Nephron progenitor cell (in vitro differentiated cells): ENCODE measurements around the gene CKAP2.

Experiments
- DNase-seq: peaks from one replicate; pipeline ENCODE4 v3.0.0; 2021
- H3K27ac Mint-ChIP-seq: 2 replicates; pipeline ENCODE4 v1.8.0; 2021; ENCODE audit warnings: mild to moderate bottlenecking, moderate library complexity, mixed read lengths
- H3K27me3 Mint-ChIP-seq: 2 replicates; pipeline ENCODE4 v1.8.0; 2021; ENCODE audit warnings: mild to moderate bottlenecking, low read depth, mixed read lengths; ENCODE audit not compliant: poor library complexity
- H3K36me3 Mint-ChIP-seq: 2 replicates; pipeline ENCODE4 v1.8.0; 2021; ENCODE audit warnings: low read depth, mixed read lengths
- H3K4me1 Mint-ChIP-seq: 2 replicates; pipeline ENCODE4 v1.8.0; 2021; ENCODE audit warnings: mixed read lengths
- H3K4me3 Mint-ChIP-seq: 2 replicates; pipeline ENCODE4 v1.8.0; 2021; ENCODE audit warnings: mild to moderate bottlenecking, moderate library complexity, mixed read lengths
- H3K9me3 Mint-ChIP-seq: 2 replicates; pipeline ENCODE4 v1.8.0; 2021; ENCODE audit warnings: mild to moderate bottlenecking, moderate library complexity, mixed read lengths
- TF ChIP-seq, protein P1 (sequence below): fragments of 200-600 bp; sonication (generic); IDR thresholded peaks from 2 replicates; pipeline ENCODE4 v1.5.0; 2021; ENCODE audit warnings: antibody characterized with exemption

Gene CKAP2

GRCh38 chr13:52450012-52450792 lies 5.1 kb upstream of the CKAP2 start, which contains the start of gene VPS36:
Gene VPS36 (minus strand): TSS chr13:52450634. CDS start chr13:52450594, 40 bp downstream.
- H3K4me1 Mint-ChIP-seq, result peaks cover 45% of the 10 kb centered on the region
- peak within 1 kb of the TSS; percentile 94 for H3K4me3 Mint-ChIP-seq
- H3K36me3 Mint-ChIP-seq, result peaks cover 11% of the 10 kb centered on the region
- H3K27ac Mint-ChIP-seq, result peak within 1 kb of the TSS; percentile 80
- no peaks in the 10 kb centered on the region for H3K9me3 Mint-ChIP-seq
- peak; percentile 98 for DNase-seq
- peaks cover 5% of the 10 kb centered on the region for H3K27me3 Mint-ChIP-seq
- TF ChIP-seq, protein P1, sequence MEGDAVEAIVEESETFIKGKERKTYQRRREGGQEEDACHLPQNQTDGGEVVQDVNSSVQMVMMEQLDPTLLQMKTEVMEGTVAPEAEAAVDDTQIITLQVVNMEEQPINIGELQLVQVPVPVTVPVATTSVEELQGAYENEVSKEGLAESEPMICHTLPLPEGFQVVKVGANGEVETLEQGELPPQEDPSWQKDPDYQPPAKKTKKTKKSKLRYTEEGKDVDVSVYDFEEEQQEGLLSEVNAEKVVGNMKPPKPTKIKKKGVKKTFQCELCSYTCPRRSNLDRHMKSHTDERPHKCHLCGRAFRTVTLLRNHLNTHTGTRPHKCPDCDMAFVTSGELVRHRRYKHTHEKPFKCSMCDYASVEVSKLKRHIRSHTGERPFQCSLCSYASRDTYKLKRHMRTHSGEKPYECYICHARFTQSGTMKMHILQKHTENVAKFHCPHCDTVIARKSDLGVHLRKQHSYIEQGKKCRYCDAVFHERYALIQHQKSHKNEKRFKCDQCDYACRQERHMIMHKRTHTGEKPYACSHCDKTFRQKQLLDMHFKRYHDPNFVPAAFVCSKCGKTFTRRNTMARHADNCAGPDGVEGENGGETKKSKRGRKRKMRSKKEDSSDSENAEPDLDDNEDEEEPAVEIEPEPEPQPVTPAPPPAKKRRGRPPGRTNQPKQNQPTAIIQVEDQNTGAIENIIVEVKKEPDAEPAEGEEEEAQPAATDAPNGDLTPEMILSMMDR, result peak; percentile 100

GRCh38 chr13:52450793-52451116 lies 4.5 kb upstream of the CKAP2 start:
- Mint-ChIP-seq H3K27ac (no peak overlapping the region), H3K4me1 (peaks cover 45% of the 10 kb centered on the region), H3K9me3 (no peaks in the 10 kb centered on the region), H3K27me3 (peaks cover 8% of the 10 kb centered on the region), H3K4me3 (peak overlapping the region; percentile 80), H3K36me3 (peaks cover 6% of the 10 kb centered on the region)
- DNase-seq, result no peak
- TF ChIP-seq, protein P1, result peak; percentile 13

DNA sequence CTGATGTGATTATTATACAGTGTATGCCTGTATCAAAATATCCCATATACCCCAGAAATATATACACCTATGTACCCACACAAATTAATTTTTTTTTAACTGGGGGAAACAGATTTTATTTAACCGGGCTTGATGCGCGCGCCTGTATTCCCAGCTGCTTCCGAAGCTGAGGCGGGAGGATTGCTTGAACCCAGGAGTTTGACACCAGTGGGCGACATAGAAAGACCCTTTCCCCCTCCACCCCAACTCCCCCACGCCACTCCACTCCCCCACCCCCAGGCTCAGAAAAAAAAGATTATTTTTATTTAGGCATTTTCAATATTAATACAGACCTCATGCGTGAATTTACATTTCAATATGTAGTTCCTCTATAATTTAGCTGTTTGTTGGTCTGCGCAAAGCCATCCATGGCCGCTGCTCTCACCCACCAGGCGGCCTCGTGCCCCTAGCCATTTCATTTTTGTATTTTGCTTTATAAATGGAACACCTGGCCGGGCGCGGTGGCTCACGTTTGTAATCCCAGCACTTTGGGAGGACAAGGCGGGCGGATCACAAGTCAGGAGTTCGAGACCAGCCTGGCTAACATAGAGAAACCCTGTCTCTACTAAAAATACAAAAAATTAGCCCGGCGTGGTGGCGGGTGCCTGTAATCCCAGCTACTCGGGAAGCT lies 4.0 kb upstream of the CKAP2 start:
- peaks cover 8% of the 10 kb centered on the region for H3K27me3 Mint-ChIP-seq
- H3K27ac Mint-ChIP-seq, result no peak overlapping the region
- H3K4me3 Mint-ChIP-seq, result peak overlapping the region; percentile 80
- no peak for DNase-seq
- H3K9me3 Mint-ChIP-seq, result no peaks in the 10 kb centered on the region
- TF ChIP-seq, protein P1, result no peak
- H3K4me1 Mint-ChIP-seq, result peaks cover 50% of the 10 kb centered on the region
- peaks cover 6% of the 10 kb centered on the region for H3K36me3 Mint-ChIP-seq

DNA sequence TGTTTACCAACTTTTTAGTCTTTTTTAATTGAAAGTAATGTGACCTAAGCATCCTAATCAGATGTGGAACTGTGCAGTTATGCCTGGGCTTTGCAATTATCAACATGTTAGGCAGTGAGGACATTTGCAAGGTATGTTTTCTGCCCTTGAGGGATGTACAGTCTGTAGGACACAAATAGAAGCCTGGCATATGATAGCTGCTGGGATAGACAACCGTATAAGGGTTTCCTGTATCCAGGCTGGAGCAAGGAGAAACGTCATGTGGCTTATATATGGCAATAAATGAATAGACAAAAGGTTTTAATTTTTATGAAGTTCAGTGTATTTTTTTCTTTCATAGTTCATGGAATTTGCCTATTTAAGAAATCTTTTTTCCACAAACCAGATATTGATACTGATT lies 2.8 kb upstream of the CKAP2 start:
- TF ChIP-seq, protein P1, result no peak
- peaks cover 8% of the 10 kb centered on the region for H3K27me3 Mint-ChIP-seq
- peaks cover 62% of the 10 kb centered on the region for H3K4me1 Mint-ChIP-seq
- no peak for DNase-seq
- no peak overlapping the region for H3K27ac Mint-ChIP-seq
- H3K4me3 Mint-ChIP-seq, result no peak overlapping the region
- H3K9me3 Mint-ChIP-seq, result no peaks in the 10 kb centered on the region
- H3K36me3 Mint-ChIP-seq, result peaks cover 15% of the 10 kb centered on the region

- peaks cover 8% of the 10 kb centered on the region for H3K27me3 Mint-ChIP-seq
- DNase-seq, result no peak
- no peak overlapping the region for H3K27ac Mint-ChIP-seq
- TF ChIP-seq, protein P1, result no peak
- H3K9me3 Mint-ChIP-seq, result no peaks in the 10 kb centered on the region
- peaks cover 33% of the 10 kb centered on the region for H3K36me3 Mint-ChIP-seq
- peak overlapping the region; percentile 88 for H3K4me3 Mint-ChIP-seq
- peaks cover 62% of the 10 kb centered on the region for H3K4me1 Mint-ChIP-seq
Observed at GRCh38 chr13:52454459-52454819, 839 bp upstream of the CKAP2 start.
